ENCODE data around the gene SRP14.
A peak's percentile ranks its signal among the peaks of the same experiment; 100 is the strongest.

The SRP14 gene

DNA sequence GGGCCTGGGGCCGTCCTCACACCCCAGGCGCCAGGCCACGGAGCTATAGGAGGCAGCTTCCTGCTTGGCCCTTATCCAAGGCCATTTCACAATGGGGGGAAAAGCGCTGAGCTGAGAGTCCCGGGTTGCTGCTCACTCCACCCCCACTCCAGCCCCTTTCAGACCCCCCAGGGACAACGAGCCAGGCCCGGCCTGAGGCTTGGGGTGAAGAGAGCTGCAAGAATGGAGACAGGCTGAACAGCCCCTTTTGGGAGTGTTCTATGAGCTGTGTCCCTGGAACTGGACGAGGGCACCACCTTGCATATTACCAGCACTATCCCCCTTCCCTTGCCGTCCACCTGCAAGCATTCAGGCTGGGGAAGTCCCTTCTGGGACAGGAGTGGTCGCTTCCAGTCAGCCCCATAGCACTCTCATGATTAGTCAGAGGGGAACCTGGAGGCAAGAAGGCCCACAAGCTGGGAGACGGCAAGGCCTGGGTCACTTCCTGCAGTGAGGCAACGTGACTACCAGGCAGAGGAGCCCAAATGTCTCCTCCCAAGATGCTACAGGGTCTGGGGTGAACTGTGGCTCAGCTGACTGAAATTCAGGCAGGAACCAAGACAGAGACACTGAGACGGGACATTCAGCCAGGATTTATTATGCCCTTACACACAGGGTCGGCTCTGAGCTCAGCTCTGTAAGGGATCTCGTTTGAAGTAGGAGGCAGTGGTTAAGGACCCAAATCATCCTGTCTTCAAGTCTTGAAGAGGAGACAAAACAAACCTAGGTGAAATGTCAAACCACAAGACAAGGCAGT is 8.6 kb upstream of the SRP14 start:
- TF ChIP-seq, protein P1, sequence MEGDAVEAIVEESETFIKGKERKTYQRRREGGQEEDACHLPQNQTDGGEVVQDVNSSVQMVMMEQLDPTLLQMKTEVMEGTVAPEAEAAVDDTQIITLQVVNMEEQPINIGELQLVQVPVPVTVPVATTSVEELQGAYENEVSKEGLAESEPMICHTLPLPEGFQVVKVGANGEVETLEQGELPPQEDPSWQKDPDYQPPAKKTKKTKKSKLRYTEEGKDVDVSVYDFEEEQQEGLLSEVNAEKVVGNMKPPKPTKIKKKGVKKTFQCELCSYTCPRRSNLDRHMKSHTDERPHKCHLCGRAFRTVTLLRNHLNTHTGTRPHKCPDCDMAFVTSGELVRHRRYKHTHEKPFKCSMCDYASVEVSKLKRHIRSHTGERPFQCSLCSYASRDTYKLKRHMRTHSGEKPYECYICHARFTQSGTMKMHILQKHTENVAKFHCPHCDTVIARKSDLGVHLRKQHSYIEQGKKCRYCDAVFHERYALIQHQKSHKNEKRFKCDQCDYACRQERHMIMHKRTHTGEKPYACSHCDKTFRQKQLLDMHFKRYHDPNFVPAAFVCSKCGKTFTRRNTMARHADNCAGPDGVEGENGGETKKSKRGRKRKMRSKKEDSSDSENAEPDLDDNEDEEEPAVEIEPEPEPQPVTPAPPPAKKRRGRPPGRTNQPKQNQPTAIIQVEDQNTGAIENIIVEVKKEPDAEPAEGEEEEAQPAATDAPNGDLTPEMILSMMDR (conservative IDR thresholded peaks at IDR 0.05; ENCODE audit: low read length) = no peak
- TF ChIP-seq EZH2phosphoT487 (IDR thresholded peaks at IDR 0.05; ENCODE audit: borderline replicate concordance) = no peak
- Histone ChIP-seq H3K27me3 (ENCODE audit: insufficient read depth, low read length, poor library complexity, severe bottlenecking) (no peaks in the 10 kb centered on the region), H3K9me3 (ENCODE audit: insufficient read depth, low read depth, low read length) (no peaks in the 10 kb centered on the region), H2AFZ (ENCODE audit: low read length) (no peak overlapping the region), H3K4me3 (ENCODE audit: low read length, poor library complexity, severe bottlenecking) (no peak overlapping the region), H3K9ac (ENCODE audit: low read depth, low read length, poor library complexity, severe bottlenecking) (peak overlapping the region; percentile 24), H3K9me2 (replicated peaks; ENCODE audit: low read depth, low read length) (no peaks in the 10 kb centered on the region), H3K4me2 (ENCODE audit: low read depth, low read length, poor library complexity, severe bottlenecking) (peak overlapping the region; percentile 28), H3F3A (ENCODE audit: low read depth) (0 out of 2 replicates have a peak, but pooled peaks cover 7% of the 10 kb centered on the region), H3K4me1 (ENCODE audit: insufficient read depth, low read length, poor library complexity, severe bottlenecking) (peaks cover 67% of the 10 kb centered on the region), H3K79me2 (ENCODE audit: insufficient read depth, low read length) (no peaks in the 10 kb centered on the region), H4K20me1 (ENCODE audit: insufficient read depth, low read length, poor library complexity, severe bottlenecking) (no peaks in the 10 kb centered on the region), H3K36me3 (ENCODE audit: insufficient read depth, low read length) (no peaks in the 10 kb centered on the region)

DNA sequence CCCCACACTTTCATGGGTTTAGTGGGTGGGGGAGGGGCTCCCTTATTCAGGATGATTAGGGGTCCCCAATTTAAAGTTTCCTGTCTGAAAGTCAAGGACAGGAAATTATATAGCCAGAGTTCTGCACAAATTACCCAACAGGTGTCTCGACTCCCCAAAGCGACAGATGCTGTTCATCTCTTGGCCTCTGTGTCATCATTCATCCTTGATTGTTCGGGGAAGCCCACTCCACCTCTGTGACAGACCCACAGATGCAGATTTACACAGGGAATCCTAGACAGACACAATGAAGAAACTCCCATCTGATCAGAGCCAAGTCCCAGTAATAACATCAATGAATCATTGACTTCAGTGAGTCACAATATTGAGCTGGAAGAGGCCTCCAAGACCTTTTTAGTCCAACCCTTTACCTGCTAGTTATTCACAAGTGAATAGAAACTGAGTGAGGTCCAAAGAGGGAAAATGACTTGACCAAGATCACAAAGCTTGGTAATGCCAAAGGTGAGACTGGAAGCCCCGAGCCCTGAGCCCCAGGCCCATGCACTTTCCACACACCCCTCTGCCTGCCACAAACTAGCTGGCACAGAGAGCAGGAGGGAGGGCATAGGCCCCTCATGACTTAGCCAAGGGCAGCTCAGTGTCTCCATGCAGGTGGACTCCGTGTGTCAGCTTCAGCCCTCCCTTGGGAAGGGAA is 7.9 kb upstream of the SRP14 start:
- Histone ChIP-seq H4K20me1 (ENCODE audit: insufficient read depth, low read length, poor library complexity, severe bottlenecking) (no peaks in the 10 kb centered on the region), H3K27me3 (ENCODE audit: insufficient read depth, low read length, poor library complexity, severe bottlenecking) (no peaks in the 10 kb centered on the region), H3K4me1 (ENCODE audit: insufficient read depth, low read length, poor library complexity, severe bottlenecking) (peaks cover 59% of the 10 kb centered on the region), H3K79me2 (ENCODE audit: insufficient read depth, low read length) (no peaks in the 10 kb centered on the region), H3K4me3 (ENCODE audit: low read length, poor library complexity, severe bottlenecking) (no peak overlapping the region), H2AFZ (ENCODE audit: low read length) (no peak overlapping the region), H3K9ac (ENCODE audit: low read depth, low read length, poor library complexity, severe bottlenecking) (peak overlapping the region; percentile 24), H3K9me2 (replicated peaks; ENCODE audit: low read depth, low read length) (no peaks in the 10 kb centered on the region), H3K4me2 (ENCODE audit: low read depth, low read length, poor library complexity, severe bottlenecking) (no peak overlapping the region), H3K36me3 (ENCODE audit: insufficient read depth, low read length) (no peaks in the 10 kb centered on the region), H3F3A (ENCODE audit: low read depth) (0 out of 2 replicates have a peak, but pooled peaks cover 4% of the 10 kb centered on the region), H3K9me3 (ENCODE audit: insufficient read depth, low read depth, low read length) (no peaks in the 10 kb centered on the region)
- TF ChIP-seq, protein P1 (conservative IDR thresholded peaks at IDR 0.05; ENCODE audit: low read length) = no peak
- TF ChIP-seq EZH2phosphoT487 (IDR thresholded peaks at IDR 0.05; ENCODE audit: borderline replicate concordance) = no peak

DNA sequence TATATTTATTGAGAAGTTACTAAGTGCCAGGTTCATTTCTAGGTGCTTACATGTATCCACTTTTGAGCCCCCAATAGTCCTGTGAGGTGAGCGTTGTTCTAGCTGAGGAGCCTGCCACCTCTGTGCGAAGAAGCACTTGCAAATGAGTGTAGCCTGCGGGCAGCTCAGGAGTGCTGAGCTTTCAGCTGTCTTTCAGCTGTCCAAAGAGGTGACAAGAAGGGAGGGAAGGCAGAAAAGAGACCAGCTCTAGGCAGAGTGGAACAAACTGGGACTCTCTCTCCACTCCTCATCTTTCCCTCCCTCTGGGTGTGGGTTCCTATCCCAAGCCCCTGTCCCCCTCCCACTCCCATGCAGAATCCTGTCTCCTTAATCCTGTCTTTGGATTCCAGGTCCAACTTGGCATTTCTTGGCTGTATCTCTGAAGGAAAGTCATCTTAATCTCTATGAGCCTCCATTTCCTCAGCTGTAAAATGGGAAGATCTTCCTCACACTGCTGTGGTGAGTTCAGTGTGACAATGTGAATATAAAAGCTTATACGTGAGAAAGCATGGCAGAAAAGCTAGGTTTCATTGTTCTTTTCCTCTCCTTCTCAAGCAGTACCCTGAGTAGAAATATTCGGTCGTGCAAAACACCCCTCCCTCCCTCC is 6.7 kb upstream of the SRP14 start:
- Histone ChIP-seq H3K9me3 (ENCODE audit: insufficient read depth, low read depth, low read length) (no peaks in the 10 kb centered on the region), H3K79me2 (ENCODE audit: insufficient read depth, low read length) (no peaks in the 10 kb centered on the region), H3F3A (ENCODE audit: low read depth) (no peaks in the 10 kb centered on the region), H3K36me3 (ENCODE audit: insufficient read depth, low read length) (no peaks in the 10 kb centered on the region), H3K27me3 (ENCODE audit: insufficient read depth, low read length, poor library complexity, severe bottlenecking) (no peaks in the 10 kb centered on the region), H3K4me2 (ENCODE audit: low read depth, low read length, poor library complexity, severe bottlenecking) (peak overlapping the region; percentile 63), H2AFZ (ENCODE audit: low read length) (peak overlapping the region; percentile 80), H3K4me1 (ENCODE audit: insufficient read depth, low read length, poor library complexity, severe bottlenecking) (peaks cover 58% of the 10 kb centered on the region), H4K20me1 (ENCODE audit: insufficient read depth, low read length, poor library complexity, severe bottlenecking) (no peaks in the 10 kb centered on the region), H3K9ac (ENCODE audit: low read depth, low read length, poor library complexity, severe bottlenecking) (peak overlapping the region; percentile 53), H3K9me2 (replicated peaks; ENCODE audit: low read depth, low read length) (no peaks in the 10 kb centered on the region), H3K4me3 (ENCODE audit: low read length, poor library complexity, severe bottlenecking) (peak overlapping the region; percentile 52)
- TF ChIP-seq EZH2phosphoT487 (IDR thresholded peaks at IDR 0.05; ENCODE audit: borderline replicate concordance) = no peak
- TF ChIP-seq, protein P1 (conservative IDR thresholded peaks at IDR 0.05; ENCODE audit: low read length) = no peak
